Subcutaneous adipose tissue (tissue), 4 donors: ENCODE data around the gene HNRNPDL. TPM values are rescaled to one million over a fixed set of nuclear protein-coding genes. Genes with fewer than 3 reads are reported as not detected.

Source experiments
- total RNA-seq, 4 donors: library from RNA; depleted of rRNA; stranded (reverse); fragments of >200 nt; gene quantifications; one replicate each; pipeline ENCODE4 v1.1.0, GENCODE V29; 2016
- TF ChIP-seq, protein P1 (sequence below): fragments of 450-650 bp; IDR thresholded peaks from one replicate; pipeline ENCODE4 v1.5.1; 2016; ENCODE audit warnings: low read depth, mild to moderate bottlenecking, control low read depth, antibody characterized with exemption, moderate library complexity

The HNRNPDL gene
- total RNA-seq: 100 to 1,000 TPM; 135 to 180 (median 155) TPM

DNA sequence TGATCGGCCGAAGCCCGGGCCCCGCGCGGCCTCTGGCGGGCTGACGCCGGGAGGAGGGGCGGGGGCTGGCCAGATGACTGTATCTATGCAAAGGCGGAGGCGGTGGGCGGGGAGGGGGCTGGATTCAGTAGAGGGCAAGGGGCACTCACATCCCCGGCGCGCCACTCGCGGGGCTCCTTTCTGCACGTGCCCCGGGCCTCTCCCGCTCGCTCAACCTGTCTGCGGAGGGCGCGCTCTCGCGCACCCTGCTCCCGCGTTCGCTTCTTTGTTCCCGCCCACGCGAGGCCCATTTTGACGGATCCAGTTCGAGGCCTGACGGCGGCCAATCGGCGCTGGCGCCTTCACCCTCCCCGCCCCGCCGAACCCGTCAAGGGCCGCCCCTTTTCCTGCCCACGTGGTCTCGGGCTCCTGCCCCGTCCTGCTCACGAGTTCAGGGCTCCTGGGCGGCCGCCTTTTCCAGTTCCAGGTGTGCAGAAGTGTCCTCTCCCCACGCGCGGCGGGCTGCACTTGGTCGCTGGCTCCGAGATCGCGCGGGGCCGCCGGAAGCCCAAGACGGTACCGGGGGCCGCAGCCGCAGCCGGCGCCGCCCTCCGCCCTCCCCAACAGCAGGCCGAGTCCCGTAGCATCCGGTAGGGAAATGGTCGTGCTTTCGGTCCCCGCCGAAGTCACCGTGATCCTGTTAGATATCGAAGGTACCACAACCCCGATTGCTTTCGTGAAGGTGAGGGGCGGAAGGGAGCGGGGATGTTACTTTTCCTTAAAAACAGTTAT is at the start of gene HNRNPDL, which contains the start of gene ENOPH1:
Gene HNRNPDL (minus strand): TSS at position 270 of the 771 bp plus-strand sequence. CDS start 772 bp downstream, outside the sequence.
Gene ENOPH1 (plus strand): TSS at position 398 of the 771 bp plus-strand sequence. CDS start 240 bp downstream, at position 638.
- TF ChIP-seq, protein P1, sequence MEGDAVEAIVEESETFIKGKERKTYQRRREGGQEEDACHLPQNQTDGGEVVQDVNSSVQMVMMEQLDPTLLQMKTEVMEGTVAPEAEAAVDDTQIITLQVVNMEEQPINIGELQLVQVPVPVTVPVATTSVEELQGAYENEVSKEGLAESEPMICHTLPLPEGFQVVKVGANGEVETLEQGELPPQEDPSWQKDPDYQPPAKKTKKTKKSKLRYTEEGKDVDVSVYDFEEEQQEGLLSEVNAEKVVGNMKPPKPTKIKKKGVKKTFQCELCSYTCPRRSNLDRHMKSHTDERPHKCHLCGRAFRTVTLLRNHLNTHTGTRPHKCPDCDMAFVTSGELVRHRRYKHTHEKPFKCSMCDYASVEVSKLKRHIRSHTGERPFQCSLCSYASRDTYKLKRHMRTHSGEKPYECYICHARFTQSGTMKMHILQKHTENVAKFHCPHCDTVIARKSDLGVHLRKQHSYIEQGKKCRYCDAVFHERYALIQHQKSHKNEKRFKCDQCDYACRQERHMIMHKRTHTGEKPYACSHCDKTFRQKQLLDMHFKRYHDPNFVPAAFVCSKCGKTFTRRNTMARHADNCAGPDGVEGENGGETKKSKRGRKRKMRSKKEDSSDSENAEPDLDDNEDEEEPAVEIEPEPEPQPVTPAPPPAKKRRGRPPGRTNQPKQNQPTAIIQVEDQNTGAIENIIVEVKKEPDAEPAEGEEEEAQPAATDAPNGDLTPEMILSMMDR: no peak

DNA sequence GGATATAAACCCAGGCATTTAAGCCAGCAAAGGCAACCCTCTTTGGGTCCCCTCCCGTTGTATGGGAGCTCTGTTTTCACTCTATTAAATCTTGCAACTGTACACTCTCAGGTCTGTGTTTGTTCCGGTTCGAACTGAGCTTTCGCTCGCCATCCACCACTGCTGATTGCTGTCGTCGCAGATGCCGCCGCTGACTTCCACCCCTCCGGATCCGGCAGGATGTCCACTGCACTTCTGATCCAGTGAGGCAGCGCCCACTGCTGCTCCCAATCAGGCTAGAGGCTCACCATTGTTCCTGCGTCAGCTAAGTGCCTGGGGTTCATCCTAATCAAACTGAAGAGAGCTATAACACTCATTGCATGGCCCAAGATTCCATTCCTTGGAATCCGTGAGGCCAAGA is 49.3 kb upstream of the HNRNPDL start:
- TF ChIP-seq, protein P1: no peak

GRCh38 chr4:82473621-82474164 is 43.4 kb upstream of the HNRNPDL start:
- TF ChIP-seq, protein P1: no peak

GRCh38 chr4:82469791-82470345 is 39.6 kb upstream of the HNRNPDL start:
- TF ChIP-seq, protein P1: no peak

- TF ChIP-seq, protein P1: no peak
Measured at GRCh38 chr4:82467471-82467870, 37.2 kb upstream of the HNRNPDL start.

GRCh38 chr4:82463221-82463620 is 33.0 kb upstream of the HNRNPDL start:
- TF ChIP-seq, protein P1: no peak

- TF ChIP-seq, protein P1: no peak
Measured at GRCh38 chr4:82462415-82462831, 32.2 kb upstream of the HNRNPDL start.
